OCI-LY1 (cell line): ENCODE results near the gene FAAH.

ENCODE experiments used
- H2AFZ ChIP-seq: fragments of 200-600 bp; sonication (generic), shearing (Covaris generic); 2 replicates; pipeline ENCODE4 v1.6.0; 2014; ENCODE audit warnings: antibody characterized with exemption, mild to moderate bottlenecking, low read length
- H3F3A ChIP-seq: fragments of 200-600 bp; sonication (generic), shearing (Covaris generic); 2 replicates; pipeline ENCODE4 v1.6.0; 2014; ENCODE audit warnings: mild to moderate bottlenecking, antibody characterized with exemption, low read length, moderate library complexity; ENCODE audit not compliant: insufficient read depth
- H3K27ac ChIP-seq: fragments of 200-600 bp; sonication (generic); 2 replicates; pipeline ENCODE4 v1.5.1; 2014; ENCODE audit warnings: low read length, mixed run types, mild to moderate bottlenecking, low read depth; ENCODE audit not compliant: poor library complexity, severe bottlenecking
- H3K27me3 ChIP-seq: fragments of 200-600 bp; sonication (generic); 2 replicates; pipeline ENCODE4 v1.6.0; 2014; ENCODE audit warnings: antibody characterized with exemption, mild to moderate bottlenecking, low read length, moderate library complexity; ENCODE audit not compliant: insufficient read depth
- H3K36me3 ChIP-seq: fragments of 200-600 bp; sonication (generic); 2 replicates; pipeline ENCODE4 v1.6.1; 2014; ENCODE audit warnings: mild to moderate bottlenecking, antibody characterized with exemption, low read length, moderate library complexity, mixed read lengths; ENCODE audit not compliant: insufficient read depth
- H3K4me1 ChIP-seq: fragments of 200-600 bp; sonication (generic); 2 replicates; pipeline ENCODE4 v1.5.1; 2014; ENCODE audit warnings: mild to moderate bottlenecking, low read length, moderate library complexity; ENCODE audit not compliant: insufficient read depth, severe bottlenecking
- H3K4me2 ChIP-seq: fragments of 200-600 bp; sonication (generic), shearing (Covaris generic); 2 replicates; pipeline ENCODE4 v1.6.1; 2014; ENCODE audit warnings: low read length
- H3K4me3 ChIP-seq: fragments of 200-600 bp; sonication (generic); 2 replicates; pipeline ENCODE4 v1.5.1; 2014; ENCODE audit warnings: low read length, low read depth, mild to moderate bottlenecking, mixed read lengths; ENCODE audit not compliant: poor library complexity, severe bottlenecking
- H3K79me2 ChIP-seq: fragments of 200-600 bp; shearing (Covaris generic); 2 replicates; pipeline ENCODE4 v1.6.1; 2016; ENCODE audit warnings: mixed run types, low read length, mixed read lengths; ENCODE audit not compliant: insufficient read depth
- H3K9ac ChIP-seq: fragments of 200-600 bp; sonication (generic), shearing (Covaris generic); 2 replicates; pipeline ENCODE4 v1.6.1; 2014; ENCODE audit warnings: mild to moderate bottlenecking, low read length, mixed read lengths
- H3K9me2 ChIP-seq: fragments of 200-600 bp; sonication (generic), shearing (Covaris generic); 2 replicates; pipeline ENCODE4 v1.6.1; 2014; ENCODE audit warnings: low read depth, mild to moderate bottlenecking, low read length, mixed read lengths
- H3K9me3 ChIP-seq: fragments of 200-600 bp; shearing (Covaris generic); 2 replicates; pipeline ENCODE4 v1.6.1; 2014; ENCODE audit warnings: low read length, mixed read lengths
- H4K20me1 ChIP-seq: fragments of 200-600 bp; sonication (generic), shearing (Covaris generic); 2 replicates; pipeline ENCODE4 v1.6.0; 2016; ENCODE audit warnings: mild to moderate bottlenecking, low read length; ENCODE audit not compliant: insufficient read depth
- CTCF ChIP-seq: fragments of 200-600 bp; sonication (generic), shearing (Covaris generic); IDR thresholded peaks from 2 replicates; pipeline ENCODE4 v1.5.1; 2017; ENCODE audit warnings: mild to moderate bottlenecking, antibody characterized with exemption, low read length, moderate library complexity, mixed read lengths
- EZH2 ChIP-seq: fragments of 200-600 bp; sonication (generic), shearing (Covaris generic); IDR thresholded peaks from 2 replicates; pipeline ENCODE4 v1.8.0; 2017; ENCODE audit warnings: borderline replicate concordance, mixed run types, mild to moderate bottlenecking, antibody characterized with exemption, low read length, moderate library complexity, mixed read lengths

Gene FAAH

GRCh38 chr1:46412893-46413595 is 18.9 kb downstream of the FAAH start:
- no peak overlapping the region for H2AFZ ChIP-seq
- H3K4me3 ChIP-seq = no peak overlapping the region
- no peaks in the 10 kb centered on the region for H3K27me3 ChIP-seq
- no peak for TF ChIP-seq EZH2
- TF ChIP-seq CTCF = no peak
- H3K36me3 ChIP-seq = no peaks in the 10 kb centered on the region; the same call in 1 of the 2 replicates
- no peak overlapping the region for H3K9ac ChIP-seq
- no peaks in the 10 kb centered on the region for H3K9me2 ChIP-seq
- no peak overlapping the region for H3K27ac ChIP-seq
- H3K79me2 ChIP-seq = no peaks in the 10 kb centered on the region
- no peak overlapping the region for H3K4me2 ChIP-seq
- H4K20me1 ChIP-seq = no peaks in the 10 kb centered on the region
- no peaks in the 10 kb centered on the region for H3K9me3 ChIP-seq
- no peaks in the 10 kb centered on the region for H3K4me1 ChIP-seq
- H3F3A ChIP-seq = no peaks in the 10 kb centered on the region

GRCh38 chr1:46413596-46413985 is 19.5 kb downstream of the FAAH start:
- Histone ChIP-seq H3K9ac (no peak overlapping the region), H4K20me1 (no peaks in the 10 kb centered on the region), H2AFZ (no peak overlapping the region), H3K27ac (no peak overlapping the region), H3K4me2 (no peak overlapping the region), H3K27me3 (no peaks in the 10 kb centered on the region), H3K36me3 (no peaks in the 10 kb centered on the region; the same call in 1 of the 2 replicates), H3K9me3 (no peaks in the 10 kb centered on the region), H3K4me3 (no peak overlapping the region), H3K4me1 (no peaks in the 10 kb centered on the region), H3K9me2 (no peaks in the 10 kb centered on the region), H3F3A (no peaks in the 10 kb centered on the region), H3K79me2 (no peaks in the 10 kb centered on the region)
- TF ChIP-seq CTCF = peak; percentile 44
- no peak for TF ChIP-seq EZH2

- no peak overlapping the region for H3K4me2 ChIP-seq
- no peak overlapping the region for H3K27ac ChIP-seq
- no peak overlapping the region for H3K9ac ChIP-seq
- no peak overlapping the region for H3K4me3 ChIP-seq
- no peaks in the 10 kb centered on the region; the same call in 1 of the 2 replicates for H3K36me3 ChIP-seq
- H3K27me3 ChIP-seq = no peaks in the 10 kb centered on the region
- H3F3A ChIP-seq = no peaks in the 10 kb centered on the region
- no peaks in the 10 kb centered on the region for H3K9me2 ChIP-seq
- no peaks in the 10 kb centered on the region for H3K4me1 ChIP-seq
- H3K79me2 ChIP-seq = no peaks in the 10 kb centered on the region
- no peak overlapping the region for H2AFZ ChIP-seq
- TF ChIP-seq EZH2 (no peak), CTCF (no peak)
- no peaks in the 10 kb centered on the region for H4K20me1 ChIP-seq
- no peaks in the 10 kb centered on the region for H3K9me3 ChIP-seq
Observed at GRCh38 chr1:46415514-46415913, 21.4 kb downstream of the FAAH start.
